ENCODE measurements around the gene CTAGE9.

The CTAGE9 gene

GRCh38 chr6:131681585-131681984 lies 29.2 kb downstream of the CTAGE9 start:
- Histone ChIP-seq H3K27me3 (ENCODE audit: control insufficient read depth in 2 of 2, insufficient read depth in 2 of 2, low read length in 2 of 2) (no peaks in the 10 kb centered on the region), H3K36me3 (ENCODE audit: control insufficient read depth in 2 of 2, insufficient read depth in 2 of 2, low read length in 2 of 2) (no peaks in the 10 kb centered on the region), H3K9me3 (ENCODE audit: control insufficient read depth in 2 of 2, low read length in 2 of 2) (no peaks in the 10 kb centered on the region), H3K4me1 (ENCODE audit: control insufficient read depth in 2 of 2, insufficient read depth in 2 of 2, low read length in 2 of 2) (no peaks in the 10 kb centered on the region), H3K27ac (ENCODE audit: low read depth in 2 of 2, low read length in 2 of 2) (no peak overlapping the region), H3K9ac (ENCODE audit: low read depth in 1 of 2, low read length in 2 of 2) (no peak overlapping the region), H3K4me3 (ENCODE audit: low read length in 2 of 2) (no peak overlapping the region)

GRCh38 chr6:131680868-131681267 lies 29.9 kb downstream of the CTAGE9 start:
- no peaks in the 10 kb centered on the region for H3K27me3 ChIP-seq (ENCODE audit: control insufficient read depth in 2 of 2, insufficient read depth in 2 of 2, low read length in 2 of 2)

GRCh38 chr6:131678442-131678841 lies 32.4 kb downstream of the CTAGE9 start:
- H3K36me3 ChIP-seq (ENCODE audit: control insufficient read depth in 2 of 2, insufficient read depth in 2 of 2, low read length in 2 of 2) = no peaks in the 10 kb centered on the region
- no peaks in the 10 kb centered on the region for H3K4me1 ChIP-seq (ENCODE audit: control insufficient read depth in 2 of 2, insufficient read depth in 2 of 2, low read length in 2 of 2)
- H3K27me3 ChIP-seq (ENCODE audit: control insufficient read depth in 2 of 2, insufficient read depth in 2 of 2, low read length in 2 of 2) = no peaks in the 10 kb centered on the region
- H3K4me3 ChIP-seq (ENCODE audit: low read length in 2 of 2) = no peak overlapping the region
- no peaks in the 10 kb centered on the region for H3K9me3 ChIP-seq (ENCODE audit: control insufficient read depth in 2 of 2, low read length in 2 of 2)
- no peak overlapping the region for H3K27ac ChIP-seq (ENCODE audit: low read depth in 2 of 2, low read length in 2 of 2)
- H3K9ac ChIP-seq (ENCODE audit: low read depth in 1 of 2, low read length in 2 of 2) = no peak overlapping the region

More at GRCh38 chr6:131680868-131681267, 29.9 kb downstream of the CTAGE9 start:
- Histone ChIP-seq H3K4me3 (ENCODE audit: low read length in 2 of 2) (no peak overlapping the region), H3K9ac (ENCODE audit: low read depth in 1 of 2, low read length in 2 of 2) (no peak overlapping the region), H3K9me3 (ENCODE audit: control insufficient read depth in 2 of 2, low read length in 2 of 2) (no peaks in the 10 kb centered on the region), H3K36me3 (ENCODE audit: control insufficient read depth in 2 of 2, insufficient read depth in 2 of 2, low read length in 2 of 2) (no peaks in the 10 kb centered on the region), H3K27ac (ENCODE audit: low read depth in 2 of 2, low read length in 2 of 2) (no peak overlapping the region), H3K4me1 (ENCODE audit: control insufficient read depth in 2 of 2, insufficient read depth in 2 of 2, low read length in 2 of 2) (no peaks in the 10 kb centered on the region)

- H3K27ac ChIP-seq (ENCODE audit: low read depth in 2 of 2, low read length in 2 of 2) = no peak overlapping the region
- H3K9me3 ChIP-seq (ENCODE audit: control insufficient read depth in 2 of 2, low read length in 2 of 2) = no peaks in the 10 kb centered on the region
- H3K27me3 ChIP-seq (ENCODE audit: control insufficient read depth in 2 of 2, insufficient read depth in 2 of 2, low read length in 2 of 2) = no peaks in the 10 kb centered on the region
- no peak overlapping the region for H3K9ac ChIP-seq (ENCODE audit: low read depth in 1 of 2, low read length in 2 of 2)
- no peaks in the 10 kb centered on the region for H3K4me1 ChIP-seq (ENCODE audit: control insufficient read depth in 2 of 2, insufficient read depth in 2 of 2, low read length in 2 of 2)
- peaks cover 0 to 5% of the 10 kb centered on the region in 2 donors for H3K36me3 ChIP-seq (ENCODE audit: control insufficient read depth in 2 of 2, insufficient read depth in 2 of 2, low read length in 2 of 2)
- H3K4me3 ChIP-seq (ENCODE audit: low read length in 2 of 2) = no peak overlapping the region
These were observed 37.6 kb downstream of the CTAGE9 start for GRCh38 chr6:131673184-131673583.

- Histone ChIP-seq H3K9ac (ENCODE audit: low read depth in 1 of 2, low read length in 2 of 2) (no peak overlapping the region), H3K4me3 (ENCODE audit: low read length in 2 of 2) (no peak overlapping the region), H3K27ac (ENCODE audit: low read depth in 2 of 2, low read length in 2 of 2) (no peak overlapping the region), H3K27me3 (ENCODE audit: control insufficient read depth in 2 of 2, insufficient read depth in 2 of 2, low read length in 2 of 2) (no peaks in the 10 kb centered on the region), H3K36me3 (ENCODE audit: control insufficient read depth in 2 of 2, insufficient read depth in 2 of 2, low read length in 2 of 2) (peaks cover 0 to 5% of the 10 kb centered on the region in 2 donors), H3K4me1 (ENCODE audit: control insufficient read depth in 2 of 2, insufficient read depth in 2 of 2, low read length in 2 of 2) (no peaks in the 10 kb centered on the region), H3K9me3 (ENCODE audit: control insufficient read depth in 2 of 2, low read length in 2 of 2) (no peaks in the 10 kb centered on the region)
These were observed 40.9 kb downstream of the CTAGE9 start for GRCh38 chr6:131669891-131670290.

- Histone ChIP-seq H3K4me3 (ENCODE audit: low read length in 2 of 2) (no peak overlapping the region), H3K36me3 (ENCODE audit: control insufficient read depth in 2 of 2, insufficient read depth in 2 of 2, low read length in 2 of 2) (no peaks in the 10 kb centered on the region)
These were observed 47.1 kb downstream of the CTAGE9 start for GRCh38 chr6:131663578-131664165.

GRCh38 chr6:131660195-131660594 lies 50.6 kb downstream of the CTAGE9 start:
- Histone ChIP-seq H3K27me3 (ENCODE audit: control insufficient read depth in 2 of 2, insufficient read depth in 2 of 2, low read length in 2 of 2) (no peaks in the 10 kb centered on the region), H3K27ac (ENCODE audit: low read depth in 2 of 2, low read length in 2 of 2) (no peak overlapping the region), H3K4me3 (ENCODE audit: low read length in 2 of 2) (no peak overlapping the region), H3K9ac (ENCODE audit: low read depth in 1 of 2, low read length in 2 of 2) (no peak overlapping the region), H3K36me3 (ENCODE audit: control insufficient read depth in 2 of 2, insufficient read depth in 2 of 2, low read length in 2 of 2) (no peaks in the 10 kb centered on the region), H3K9me3 (ENCODE audit: control insufficient read depth in 2 of 2, low read length in 2 of 2) (no peaks in the 10 kb centered on the region), H3K4me1 (ENCODE audit: control insufficient read depth in 2 of 2, insufficient read depth in 2 of 2, low read length in 2 of 2) (no peaks in the 10 kb centered on the region)

More at GRCh38 chr6:131663578-131664165, 47.1 kb downstream of the CTAGE9 start:
- H3K9ac ChIP-seq (ENCODE audit: low read depth in 1 of 2, low read length in 2 of 2) = no peak overlapping the region
- H3K4me1 ChIP-seq (ENCODE audit: control insufficient read depth in 2 of 2, insufficient read depth in 2 of 2, low read length in 2 of 2) = no peaks in the 10 kb centered on the region
- no peaks in the 10 kb centered on the region for H3K9me3 ChIP-seq (ENCODE audit: control insufficient read depth in 2 of 2, low read length in 2 of 2)
- H3K27ac ChIP-seq (ENCODE audit: low read depth in 2 of 2, low read length in 2 of 2) = no peak overlapping the region
- H3K27me3 ChIP-seq (ENCODE audit: control insufficient read depth in 2 of 2, insufficient read depth in 2 of 2, low read length in 2 of 2) = no peaks in the 10 kb centered on the region

All from mucosa of rectum (tissue), 2 donors.